ENCODE data around the gene TIGIT.
"Not testable (repeated sequence)": the region's sequence is repeated elsewhere in the genome, so short reads cannot be mapped to it uniquely, and the experiment has no call there.

Gene TIGIT

GRCh38 chr3:114293838-114294535 is at the start of gene TIGIT:
Gene TIGIT (plus strand): TSS chr3:114294028. CDS start chr3:114294062, 34 bp downstream.
- DNase-seq = no peak

- DNase-seq = no peak
Observed at GRCh38 chr3:114252954-114253353, 40.9 kb upstream of the TIGIT start.

- DNase-seq = no peak
Observed at GRCh38 chr3:114253505-114253904, 40.3 kb upstream of the TIGIT start.

- DNase-seq = no peak
Observed at GRCh38 chr3:114259566-114259965, 34.3 kb upstream of the TIGIT start.

GRCh38 chr3:114260152-114260551 is 33.7 kb upstream of the TIGIT start:
- no peak for DNase-seq

- DNase-seq = no peak
Observed at GRCh38 chr3:114270019-114270418, 23.8 kb upstream of the TIGIT start.

- no peak for DNase-seq
Observed at GRCh38 chr3:114272271-114272670, 21.6 kb upstream of the TIGIT start.

- no peak for DNase-seq
Observed at GRCh38 chr3:114274929-114275328, 18.9 kb upstream of the TIGIT start.

- DNase-seq = not testable (repeated sequence)
Observed at GRCh38 chr3:114276856-114277255, 17.0 kb upstream of the TIGIT start.

- no peak for DNase-seq
Observed at GRCh38 chr3:114284644-114285043, 9.2 kb upstream of the TIGIT start.

- DNase-seq = no peak
Observed at GRCh38 chr3:114285648-114286230, 8.1 kb upstream of the TIGIT start.

GRCh38 chr3:114286266-114286665 is 7.6 kb upstream of the TIGIT start:
- no peak for DNase-seq

- DNase-seq = peak; percentile 37
Observed at GRCh38 chr3:114290911-114291901, 2.6 kb upstream of the TIGIT start.

- no peak for DNase-seq
Observed at GRCh38 chr3:114294940-114295480, 1.2 kb downstream of the TIGIT start.

- no peak for DNase-seq
Observed at GRCh38 chr3:114295946-114296345, 2.1 kb downstream of the TIGIT start.

GRCh38 chr3:114299421-114299820 is 5.6 kb downstream of the TIGIT start:
- no peak for DNase-seq

- no peak for DNase-seq
Observed at GRCh38 chr3:114299941-114300624, 6.3 kb downstream of the TIGIT start.

- DNase-seq = no peak
Observed at GRCh38 chr3:114307222-114307830, 13.5 kb downstream of the TIGIT start.

- no peak for DNase-seq
Observed at GRCh38 chr3:114307832-114308231, 14.0 kb downstream of the TIGIT start.

GRCh38 chr3:114308377-114308776 is 14.5 kb downstream of the TIGIT start:
- DNase-seq = no peak

GRCh38 chr3:114308830-114309229 is 15.0 kb downstream of the TIGIT start:
- no peak for DNase-seq

GRCh38 chr3:114310695-114311094 is 16.9 kb downstream of the TIGIT start:
- DNase-seq = peak; percentile 13
